ENCODE results near the gene RIN1. TPM values are rescaled to one million over a fixed set of nuclear protein-coding genes. Genes with fewer than 3 reads are reported as not detected.

RIN1 gene
- total and polyA plus RNA-seq, 9 of the 15 experiments (the other 6 are each of a cell fraction or from before 2014, with no cell fraction given) = 0.01 to 1.2 (median 0.45) TPM; not detected in 1

GRCh38 chr11:66359662-66360087 lies 23.4 kb upstream of the RIN1 start (continued):
- TF ChIP-seq NR2C1 (IDR thresholded peaks at IDR 0.05) = peak; percentile 73
- TF ChIP-seq NR2C1 (tag; IDR thresholded peaks at IDR 0.05) = peak; percentile 85
- no peak for TF ChIP-seq SMAD1 (IDR thresholded peaks at IDR 0.05; ENCODE audit: low read depth, low read length, partially characterized antibody)
- TF ChIP-seq FOXP1 (CRISPR knock-in tag; IDR thresholded peaks at IDR 0.05) = 0 out of 2 replicates have a peak, but pooled peaks have one; percentile 27
- peak in 1 of 2 experiments; percentile 49; a peak in 2 of 4 replicates for TF ChIP-seq KDM1A (IDR thresholded peaks at IDR 0.05)
- TF ChIP-seq NCOR1 (IDR thresholded peaks at IDR 0.05) = 0 out of 2 replicates have a peak, but pooled peaks have one; percentile 5
- no peak for TF ChIP-seq MLLT1 (IDR thresholded peaks at IDR 0.05)
- no peak for TF ChIP-seq FOXO4 (CRISPR knock-in tag; IDR thresholded peaks at IDR 0.05)
- TF ChIP-seq ZNF232 (CRISPR knock-in tag; IDR thresholded peaks at IDR 0.05) = no peak
- TF ChIP-seq ARID2 (IDR thresholded peaks at IDR 0.05) = no peak
- peak; percentile 44 for TF ChIP-seq KDM5B (IDR thresholded peaks at IDR 0.05; ENCODE audit: insufficient replicate concordance, low read depth, low read length)
- 0 out of 2 replicates have a peak, but pooled peaks have one; percentile 38 for TF ChIP-seq PTBP1 (IDR thresholded peaks at IDR 0.05; ENCODE audit: low read depth, low read length)
- no peak for TF ChIP-seq HNRNPK (IDR thresholded peaks at IDR 0.05; ENCODE audit: low read depth, low read length, poor library complexity, severe bottlenecking)
- no peak for TF ChIP-seq RBM15 (IDR thresholded peaks at IDR 0.05; ENCODE audit: insufficient read depth, low read length)
- no peak for TF ChIP-seq ZNF449 (CRISPR knock-in tag; IDR thresholded peaks at IDR 0.05)
- TF ChIP-seq ZNF277 (CRISPR knock-in tag; IDR thresholded peaks at IDR 0.05; ENCODE audit: borderline replicate concordance) = no peak
- peak; percentile 98 for TF ChIP-seq ESRRA (IDR thresholded peaks at IDR 0.05; ENCODE audit: borderline replicate concordance, low read depth)
- peak; percentile 12 for TF ChIP-seq RBM25 (IDR thresholded peaks at IDR 0.05; ENCODE audit: low read depth, low read length, severe bottlenecking)
- no peak for TF ChIP-seq GTF2F1 (IDR thresholded peaks at IDR 0.05; ENCODE audit: low read depth, low read length)

Measured in K562 (cell line).